Stimulated activated naive CD4-positive, alpha-beta T cell (primary cell): Measurements from ENCODE around the gene DEFB131A.
"Not testable (repeated sequence)": the region's sequence is repeated elsewhere in the genome, so short reads cannot be mapped to it uniquely, and the experiment has no call there.

ENCODE experiments used
- DNase-seq, 6 experiments: peaks; one replicate each; lab custom pipeline; 2025; lab: John Stamatoyannopoulos, UW

The DEFB131A gene

DNA sequence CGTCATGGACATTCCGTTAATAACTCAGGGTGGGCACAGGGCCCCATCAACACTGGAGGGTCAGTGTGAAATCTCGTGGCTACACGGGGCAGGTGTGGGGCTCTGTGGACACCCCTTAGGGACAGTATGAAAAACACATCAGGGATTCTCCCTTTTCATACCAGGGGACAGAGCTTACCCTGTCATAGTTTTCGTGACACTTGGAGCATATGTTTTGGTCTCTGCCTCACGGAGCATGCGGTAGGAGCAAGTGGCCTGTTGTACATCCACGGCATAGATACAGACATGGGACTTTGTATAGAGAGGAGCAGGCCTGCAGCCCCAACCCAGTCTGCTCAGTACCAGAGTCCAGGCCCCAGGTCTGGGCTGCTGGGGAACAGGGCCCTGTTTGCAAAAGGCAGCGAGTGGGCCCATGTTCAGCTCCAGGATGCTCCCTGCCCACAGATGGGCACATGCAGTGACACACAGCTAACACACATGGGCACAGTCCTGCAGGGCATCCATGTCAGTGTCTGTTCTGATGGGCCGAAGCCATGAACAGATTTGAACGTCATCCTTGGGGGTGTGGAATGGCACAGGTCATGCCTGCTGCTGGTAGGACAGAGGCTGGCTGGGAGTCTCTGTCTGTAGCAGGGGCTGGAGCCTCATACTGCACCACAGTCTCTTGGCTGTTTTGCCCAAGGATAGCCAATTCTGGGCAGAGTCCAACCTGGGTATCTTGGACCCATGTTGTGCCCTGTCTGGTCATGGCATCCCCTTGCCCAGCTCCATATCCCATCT is 50.2 kb downstream of the DEFB131A start:
- DNase-seq, result not testable (repeated sequence)

DNA sequence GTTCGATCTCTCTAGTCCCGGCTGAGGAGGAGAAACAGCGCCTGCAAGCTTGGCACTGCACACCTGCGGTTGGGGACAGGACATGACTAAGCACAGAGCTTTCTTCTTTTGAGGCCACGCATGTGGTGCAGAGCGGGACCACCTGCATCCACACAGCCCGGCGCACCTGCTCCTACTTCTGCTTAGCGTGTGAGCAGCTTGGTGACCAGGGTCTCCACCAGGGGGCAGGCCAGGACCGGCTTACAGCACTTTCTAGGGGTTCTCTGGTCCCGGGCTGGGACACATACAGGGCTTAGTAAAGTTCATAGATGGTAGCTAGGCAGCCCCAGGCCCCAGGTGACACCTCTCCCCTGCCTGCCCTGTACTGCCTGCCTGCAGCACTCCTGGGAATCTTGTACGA is 51.2 kb downstream of the DEFB131A start:
- DNase-seq, result peak in 4 of 6 experiments; percentile 7 to 29 (median 26)

DNA sequence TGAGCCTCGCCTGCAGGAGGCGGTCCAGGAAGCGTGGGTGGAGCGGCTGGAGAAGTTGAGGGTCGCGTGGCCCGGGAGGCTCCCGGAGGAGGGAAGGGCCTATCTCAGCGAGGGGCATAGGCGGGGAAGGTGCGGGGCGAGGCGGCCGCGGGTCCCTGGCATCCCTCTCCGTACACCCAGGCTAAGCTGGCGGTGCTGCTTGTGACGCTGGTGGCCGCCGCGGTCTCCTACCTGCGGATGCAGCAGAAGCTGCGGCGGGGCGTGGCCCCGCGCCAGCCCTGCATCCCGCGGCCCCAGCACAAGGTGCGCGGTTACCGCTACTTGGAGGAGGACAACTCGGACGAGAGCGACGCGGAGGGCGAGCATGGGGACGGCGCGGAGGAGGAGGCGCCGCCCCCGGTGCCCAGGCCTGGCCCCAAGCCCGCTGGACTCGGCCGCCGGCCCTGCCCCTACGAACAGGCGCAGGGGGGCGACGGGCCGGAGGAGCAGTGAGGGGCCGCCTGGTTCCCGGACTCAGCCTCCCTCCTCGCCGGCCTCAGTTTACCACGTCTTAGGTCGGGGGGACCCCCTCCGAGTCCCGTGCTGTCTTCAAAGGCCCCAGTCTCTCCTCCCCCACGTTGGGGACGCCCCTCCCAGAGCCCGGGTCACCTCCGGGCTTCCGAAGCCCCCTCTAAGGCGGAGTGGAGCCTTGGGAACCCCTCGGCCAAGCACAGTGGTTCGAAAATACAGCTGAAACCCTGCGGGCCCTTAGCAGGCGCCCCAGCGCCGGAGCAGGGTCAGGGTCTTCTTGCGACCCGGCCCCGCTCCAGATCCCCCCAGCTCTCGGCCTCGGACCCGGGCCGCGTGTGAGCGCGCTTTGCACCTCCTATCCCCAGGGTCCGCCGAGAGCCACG is 53.6 kb downstream of the DEFB131A start:
- not testable (repeated sequence) for DNase-seq

DNA sequence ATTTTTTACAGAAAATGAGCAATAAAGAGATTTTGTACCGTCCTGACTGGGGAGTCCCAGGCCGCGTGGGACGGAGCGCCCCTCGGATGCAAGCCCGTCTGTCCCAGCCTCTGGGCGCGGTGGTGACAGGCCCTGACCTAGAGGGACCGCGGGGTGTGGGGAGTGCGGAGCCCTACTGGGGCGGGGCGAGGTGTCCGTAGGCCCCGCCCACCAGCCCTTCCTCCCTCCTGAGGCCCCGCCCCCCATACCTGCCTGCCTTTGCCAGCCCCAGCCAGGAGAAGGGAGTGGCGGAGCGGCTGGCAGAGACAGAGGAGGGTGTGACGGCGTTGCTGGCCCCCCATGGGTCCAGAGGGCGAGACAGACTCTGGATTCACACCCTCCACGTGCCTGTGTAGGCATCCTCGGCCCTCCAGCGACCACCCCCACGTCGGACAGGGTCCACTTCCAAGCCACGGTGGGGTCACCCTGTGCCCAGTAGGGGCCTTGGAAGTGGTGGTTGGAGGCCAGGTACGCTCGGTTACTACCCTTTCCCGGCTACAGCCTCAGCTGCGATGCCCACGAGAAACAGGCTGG is 54.3 kb downstream of the DEFB131A start:
- not testable (repeated sequence) for DNase-seq

DNA sequence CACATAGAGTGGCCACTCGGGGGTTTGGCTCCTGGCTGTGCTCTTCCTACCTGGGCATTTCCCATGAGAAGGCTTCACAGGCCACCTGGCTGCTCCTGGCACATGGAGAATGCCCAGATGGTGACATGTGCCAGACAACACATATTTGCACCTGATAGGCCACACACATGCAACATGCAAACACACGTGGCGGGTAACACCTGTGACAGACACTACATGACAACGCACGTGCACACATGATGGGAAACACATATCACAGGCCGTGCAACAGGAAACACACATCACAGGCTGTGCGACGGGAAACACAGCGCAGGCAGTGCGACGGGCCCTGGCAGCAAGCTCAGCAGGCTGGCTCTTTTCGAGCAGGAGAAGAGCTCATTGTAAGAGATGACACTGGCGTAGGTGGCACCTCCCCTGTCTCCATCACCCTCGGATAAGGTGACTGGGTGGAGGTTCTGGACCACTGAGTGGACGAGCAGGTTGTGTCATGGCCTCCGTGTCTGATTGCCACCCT is 55.8 kb downstream of the DEFB131A start:
- DNase-seq, result not testable (repeated sequence)
